AG08396 (cell line): Measurements from ENCODE around the gene ATP2B2.

Experiments
- DNase-seq: peaks from one replicate; pipeline ENCODE4 v3.0.0; 2012; ENCODE audit warnings: low spot score, mixed read lengths

ATP2B2 gene

GRCh38 chr3:10529809-10530208 is 24.4 kb upstream of the ATP2B2 start:
- no peak for DNase-seq

DNA sequence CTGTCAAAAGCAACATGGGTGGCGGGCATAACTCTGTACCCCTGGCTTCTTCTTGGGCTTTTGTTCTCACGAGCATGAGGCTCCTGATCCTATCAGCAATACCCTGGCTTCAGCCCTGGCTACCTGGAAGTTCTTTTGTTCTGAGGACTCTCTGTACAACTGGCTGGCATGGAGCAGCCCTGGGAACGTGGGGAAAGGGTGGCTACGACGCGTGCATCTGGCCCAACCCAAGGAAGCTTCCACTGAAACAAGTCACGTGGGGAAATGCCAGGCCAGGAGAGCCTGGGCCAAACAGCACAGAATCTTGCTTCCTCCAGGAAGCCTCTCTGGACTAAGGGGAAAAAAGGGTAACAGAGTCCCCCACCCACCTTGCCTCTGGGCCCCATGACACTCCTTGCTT is 22.7 kb upstream of the ATP2B2 start:
- DNase-seq = no peak

GRCh38 chr3:10527295-10528001 is 22.1 kb upstream of the ATP2B2 start:
- DNase-seq = no peak

GRCh38 chr3:10526366-10526765 is 21.0 kb upstream of the ATP2B2 start:
- no peak for DNase-seq

DNA sequence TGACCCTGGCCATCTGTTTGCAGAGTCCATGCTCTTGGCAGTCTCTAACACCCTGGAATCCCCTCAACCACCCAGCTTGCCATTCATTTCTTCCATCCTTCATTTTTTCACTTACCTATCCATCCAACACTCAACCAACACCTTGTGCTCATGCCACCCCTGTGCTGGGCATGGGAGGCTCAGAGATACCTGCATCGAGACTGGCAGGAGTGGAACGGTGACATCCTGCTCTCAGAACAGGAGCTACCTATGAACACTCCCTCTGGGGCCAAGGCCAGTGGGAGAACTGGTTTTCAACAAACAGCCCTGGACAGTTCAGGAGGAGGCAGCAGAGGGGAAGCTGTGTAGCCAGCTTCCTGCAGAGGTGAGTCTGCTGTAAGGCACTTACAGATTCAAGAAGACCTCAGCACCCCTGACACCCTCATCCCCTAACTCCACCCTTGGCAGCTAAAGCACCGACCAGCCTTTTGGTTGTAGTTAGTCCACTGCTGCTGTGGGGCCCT is 19.5 kb upstream of the ATP2B2 start:
- no peak for DNase-seq

DNA sequence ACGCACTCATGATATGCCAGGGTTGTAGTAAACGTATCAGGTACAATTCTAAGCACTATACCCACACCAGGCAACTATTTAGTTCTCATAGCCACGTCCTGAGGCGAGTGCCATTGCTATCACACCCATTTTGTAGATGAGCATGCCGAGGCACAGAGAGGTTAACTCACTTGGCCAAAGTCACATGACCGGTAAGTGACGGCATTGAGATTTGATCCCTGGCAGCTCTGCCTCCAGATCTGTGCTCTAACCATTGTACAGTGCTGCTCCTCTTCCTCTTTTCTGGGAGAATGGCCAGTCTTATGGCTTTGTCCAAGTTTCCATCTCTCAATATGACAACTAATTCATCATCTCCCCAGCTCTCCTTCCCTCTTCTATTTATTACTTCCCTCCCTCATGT is 18.9 kb upstream of the ATP2B2 start:
- no peak for DNase-seq

- DNase-seq = no peak
These were observed 18.2 kb upstream of the ATP2B2 start for GRCh38 chr3:10523561-10523960.

- no peak for DNase-seq
These were observed 17.4 kb upstream of the ATP2B2 start for GRCh38 chr3:10522646-10523303.

- no peak for DNase-seq
These were observed 16.5 kb upstream of the ATP2B2 start for GRCh38 chr3:10521772-10522441.

- DNase-seq = no peak
These were observed 14.7 kb upstream of the ATP2B2 start for GRCh38 chr3:10520072-10520471.

DNA sequence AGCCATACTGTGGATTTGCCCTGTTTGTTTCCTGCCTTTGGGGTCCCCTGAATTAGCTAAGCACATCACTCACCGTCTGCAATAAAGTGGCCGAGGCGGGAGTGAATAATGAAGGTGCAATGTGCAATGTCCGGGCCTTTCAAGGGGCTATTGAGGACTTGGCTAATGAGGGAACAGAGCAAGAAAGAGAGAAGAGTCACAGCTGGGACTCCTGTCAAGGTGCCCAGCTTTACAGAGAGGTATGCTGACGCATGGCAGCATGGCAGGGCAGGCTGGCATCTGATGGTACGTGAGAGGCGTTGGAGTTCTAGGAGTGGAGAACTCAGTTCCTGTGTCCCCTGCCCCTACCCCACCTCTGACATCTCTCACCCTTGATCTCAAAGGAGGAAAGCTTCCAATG is 13.8 kb upstream of the ATP2B2 start:
- DNase-seq = no peak

DNA sequence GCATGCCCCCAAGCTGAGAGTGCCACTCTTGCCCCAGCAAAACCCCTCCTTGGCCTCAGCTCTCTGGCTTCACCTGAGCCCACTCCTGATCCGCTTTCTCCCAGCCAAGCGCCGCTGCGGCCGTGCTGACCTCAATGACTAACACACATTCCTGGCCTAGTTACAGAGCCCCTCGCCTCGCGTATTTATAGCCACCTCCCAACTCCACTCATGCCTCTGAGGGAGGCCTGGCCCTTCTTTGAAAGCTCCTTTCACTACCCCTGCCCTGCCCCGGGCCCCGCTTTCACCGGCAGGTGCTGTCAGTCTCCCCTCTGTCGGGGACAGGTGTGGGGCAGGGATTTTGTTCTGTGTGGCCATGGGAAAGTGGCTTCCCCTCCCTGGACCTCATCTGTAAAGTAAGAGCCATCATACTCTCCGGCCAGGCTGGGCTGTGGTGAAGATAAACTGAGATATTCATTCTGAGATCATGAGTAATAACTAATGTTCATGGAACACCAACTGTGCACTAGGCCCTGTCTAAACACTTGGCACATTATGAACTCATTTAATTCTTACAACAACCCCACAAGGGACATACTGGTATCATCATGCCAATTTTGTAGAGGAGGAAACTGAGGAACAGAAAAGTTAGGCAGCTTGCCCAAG is 13.2 kb upstream of the ATP2B2 start:
- peak; percentile 42 for DNase-seq

DNA sequence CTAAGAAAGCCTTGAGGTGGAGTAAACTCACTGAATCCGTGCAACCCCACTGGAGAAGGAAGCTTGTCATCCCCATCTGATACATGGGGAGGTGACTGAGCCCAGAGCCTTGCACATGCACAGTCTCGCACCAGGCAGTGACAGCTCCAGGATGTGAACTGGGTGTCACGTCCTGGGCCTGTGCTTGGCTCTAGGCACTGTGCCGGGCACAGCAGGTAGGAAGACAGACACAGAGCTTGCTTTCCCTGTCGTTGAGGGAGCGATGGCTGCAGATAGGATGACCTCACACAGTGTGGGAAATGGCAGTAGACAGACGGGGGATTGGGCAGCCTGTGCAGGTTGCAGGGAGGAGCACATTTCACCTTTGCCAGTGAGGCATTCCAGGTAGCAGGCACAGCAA is 12.2 kb upstream of the ATP2B2 start:
- no peak for DNase-seq

DNA sequence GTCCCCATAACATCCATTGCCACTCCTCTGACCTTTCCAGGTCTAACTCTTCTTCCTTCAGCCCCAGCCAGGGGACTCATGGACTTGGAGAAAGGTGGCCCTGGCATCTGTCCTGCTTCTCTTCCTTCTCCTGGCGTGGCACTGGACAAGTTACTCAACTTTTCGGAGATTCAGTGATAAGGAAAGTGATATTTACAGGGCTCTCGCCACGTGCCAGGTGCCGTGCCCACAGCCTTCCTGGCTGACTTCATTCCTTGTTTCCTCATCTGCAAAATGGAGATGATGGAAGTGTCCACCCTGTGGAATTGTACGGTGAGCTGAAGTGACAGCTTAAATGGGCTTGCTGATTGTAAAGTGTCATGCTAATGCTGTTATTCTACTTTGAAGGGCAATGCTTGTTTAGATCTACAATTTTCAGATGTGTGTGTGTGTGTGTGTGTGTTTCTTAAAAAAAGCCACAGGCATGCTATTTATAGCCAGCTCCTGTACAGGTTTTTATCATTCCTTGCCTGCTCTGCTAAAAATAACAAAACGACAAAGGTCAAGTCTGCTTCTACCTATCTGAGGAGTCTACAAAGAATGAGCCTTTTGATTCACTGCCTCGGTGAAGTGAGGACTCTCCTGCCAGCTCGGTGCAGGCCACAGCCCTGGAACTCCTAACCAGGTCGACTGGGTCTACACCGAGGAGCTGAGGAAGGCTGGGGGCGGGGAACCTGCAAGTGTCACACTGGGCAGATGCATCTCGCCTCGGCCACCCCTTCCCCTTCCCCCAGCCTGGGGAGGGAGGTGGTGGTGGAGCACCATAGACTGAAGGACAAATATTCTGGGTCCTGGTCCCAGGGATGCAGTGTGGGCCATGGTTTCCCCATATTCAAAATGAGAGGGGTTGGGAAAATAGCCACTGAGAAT is 11.4 kb upstream of the ATP2B2 start:
- DNase-seq = no peak

DNA sequence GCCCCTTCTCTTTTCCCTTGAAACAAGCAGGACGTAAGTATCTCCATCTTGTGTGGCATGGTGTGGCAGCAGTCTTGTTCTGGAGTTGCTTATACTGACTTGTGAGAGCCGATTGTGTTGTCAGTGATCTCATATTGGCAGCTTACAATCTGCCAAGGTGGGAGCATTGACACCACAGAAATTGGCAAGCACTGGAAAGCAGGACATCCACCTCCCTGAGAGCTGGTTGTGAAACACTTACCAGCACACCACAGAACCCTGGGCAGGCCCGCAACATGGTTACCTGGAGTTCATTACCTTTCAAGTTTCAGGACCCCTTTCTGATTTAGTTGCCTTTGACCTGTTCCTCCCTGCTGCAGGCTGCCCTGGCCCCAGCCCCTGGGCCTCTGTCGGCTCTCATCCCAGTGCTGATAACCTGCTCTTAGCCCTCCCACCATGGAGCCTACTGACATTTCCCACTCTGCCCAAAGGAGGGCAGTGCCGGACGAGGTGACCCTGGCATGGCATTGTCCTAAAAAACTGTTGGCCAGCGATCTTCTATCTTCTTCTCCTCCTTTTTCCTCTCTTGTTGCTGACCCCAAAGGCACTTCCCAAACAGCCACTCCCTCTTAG is 10.6 kb upstream of the ATP2B2 start:
- DNase-seq = no peak

- DNase-seq = no peak
These were observed 10.0 kb upstream of the ATP2B2 start for GRCh38 chr3:10515396-10515795.

DNA sequence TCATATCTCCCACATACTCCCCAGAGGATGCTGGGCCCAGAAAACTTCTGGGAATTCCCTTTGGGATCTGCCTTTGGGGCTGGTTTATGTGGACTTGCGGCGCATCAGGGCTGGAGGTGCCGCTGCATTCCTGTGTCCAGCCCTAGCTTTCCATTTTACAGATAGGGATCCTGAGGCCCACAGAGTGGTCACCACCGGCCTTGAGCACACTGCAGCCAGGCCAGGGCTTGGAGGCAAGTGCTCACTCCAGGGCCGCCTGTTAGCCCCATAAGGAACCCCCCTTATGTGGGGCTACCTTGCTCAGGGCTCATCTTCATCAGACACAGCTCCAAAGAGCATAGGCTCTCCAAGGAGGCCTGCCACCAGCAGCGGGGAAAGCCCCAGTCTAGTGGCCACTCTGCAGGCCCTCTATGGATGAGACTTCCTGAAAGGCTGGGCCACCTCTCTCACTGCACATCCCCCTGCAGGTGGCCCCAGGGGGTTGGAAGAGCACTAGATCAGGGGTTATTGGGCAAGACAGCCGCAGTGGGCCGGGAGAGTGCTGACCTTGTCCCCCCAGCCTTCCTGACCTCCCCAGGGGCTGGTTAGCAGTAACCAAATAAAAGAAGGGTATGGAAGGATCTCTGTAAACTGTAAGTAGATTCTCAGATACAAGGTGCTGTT is 9.2 kb upstream of the ATP2B2 start:
- DNase-seq = no peak

DNA sequence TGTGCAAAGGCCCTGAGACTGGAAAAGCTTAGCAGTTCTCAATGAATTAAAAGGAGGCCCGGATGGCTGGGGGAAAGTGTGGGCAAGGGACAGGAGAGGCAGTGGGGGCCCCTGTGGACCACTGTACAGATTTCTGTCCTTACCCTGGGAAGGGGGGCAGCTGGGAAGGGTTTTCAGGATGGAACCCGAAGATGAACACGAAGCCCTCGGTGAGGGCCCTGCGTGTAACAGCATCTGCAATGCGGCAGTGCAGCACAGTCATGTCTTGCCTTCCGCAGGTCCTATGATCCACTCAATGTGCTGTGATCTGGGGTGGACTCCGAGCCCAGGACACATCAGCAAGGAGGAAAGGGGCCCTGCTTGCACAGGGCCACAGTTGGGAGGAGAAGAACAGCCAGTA is 7.9 kb upstream of the ATP2B2 start:
- DNase-seq = no peak

- no peak for DNase-seq
These were observed 7.3 kb upstream of the ATP2B2 start for GRCh38 chr3:10512687-10513086.

DNA sequence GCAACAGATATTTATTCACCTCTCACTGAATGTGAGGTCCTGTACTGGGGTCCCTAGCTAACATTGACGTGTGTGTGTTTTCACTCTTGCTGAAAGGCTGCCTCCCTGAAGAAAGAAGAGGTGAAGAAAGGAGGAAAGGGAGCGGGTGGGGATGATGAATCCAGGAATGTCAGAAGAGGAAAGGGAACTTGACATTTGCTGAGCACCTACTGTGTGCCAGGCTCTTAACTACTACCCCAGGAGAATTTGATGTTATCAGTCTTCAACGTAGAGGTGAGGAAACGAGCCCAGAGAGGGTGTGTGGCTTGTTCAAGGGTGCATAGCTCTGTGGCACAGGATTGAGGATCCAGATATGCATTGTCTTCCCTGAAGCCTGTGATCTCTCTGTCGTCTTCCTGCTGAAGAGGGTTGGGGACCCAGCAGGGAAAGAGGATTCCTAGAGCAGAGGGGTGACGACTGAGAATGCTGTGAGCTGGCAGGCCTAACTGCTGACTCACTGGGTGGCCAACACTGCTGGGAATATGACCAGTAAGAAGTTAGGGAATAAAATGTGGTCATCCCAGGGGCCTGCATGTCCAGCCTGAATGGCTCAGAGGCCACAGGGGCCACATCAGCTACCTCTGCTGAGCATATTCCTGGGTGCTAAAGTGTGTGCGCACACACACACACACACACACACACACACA is 6.6 kb upstream of the ATP2B2 start:
- DNase-seq = peak; percentile 58
